GM12878 (cell line): ENCODE measurements around the gene SCYL1. TPM values are rescaled to one million over a fixed set of nuclear protein-coding genes. Genes with fewer than 3 reads are reported as not detected.
A peak's percentile ranks its signal among the peaks of the same experiment; 100 is the strongest.

Experiments
- BACH1 ChIP-seq: fragments of 450-650 bp; IDR thresholded peaks from 2 replicates; pipeline ENCODE4 v1.6.1; 2017; ENCODE audit warnings: mild to moderate bottlenecking, borderline replicate concordance
- HDAC2 ChIP-seq: fragments of 200-600 bp; sonication (generic); IDR thresholded peaks from 2 replicates; pipeline ENCODE4 v1.6.1; 2017
- IKZF2 ChIP-seq, 2 experiments: fragments of 450-650 bp; IDR thresholded peaks; 2 replicates each; pipeline ENCODE4 v1.6.1; 2017; ENCODE audit warnings: mild to moderate bottlenecking in 2 of 2, moderate library complexity in 2 of 2
- MYB ChIP-seq: fragments of 150-350 bp; IDR thresholded peaks from 2 replicates; pipeline ENCODE4 v1.6.1; 2014; ENCODE audit warnings: mild to moderate bottlenecking, low read depth, low read length, borderline replicate concordance
- NFIC ChIP-seq: IDR thresholded peaks from 2 replicates; pipeline ENCODE4 v1.6.1; 2012; ENCODE audit warnings: low read depth, mild to moderate bottlenecking, inconsistent platforms, low read length, moderate library complexity
- NFYA ChIP-seq: IDR thresholded peaks from 2 replicates; pipeline ENCODE4 v1.6.1; 2011; ENCODE audit warnings: low read depth, mild to moderate bottlenecking, low read length, improper control_type of control experiment, borderline replicate concordance
- NRF1 ChIP-seq: conservative IDR thresholded peaks from 2 replicates; pipeline ENCODE4 v1.6.1; 2011; ENCODE audit warnings: mild to moderate bottlenecking, low read depth, low read length, improper control_type of control experiment
- RAD21 ChIP-seq: IDR thresholded peaks from 2 replicates; pipeline ENCODE4 v1.6.1; 2011; ENCODE audit warnings: mild to moderate bottlenecking, low read depth, low read length, moderate library complexity; ENCODE audit not compliant: insufficient read depth
- RCOR1 ChIP-seq: conservative IDR thresholded peaks from 2 replicates; pipeline ENCODE4 v1.6.1; 2012; ENCODE audit warnings: low read depth, low read length, improper control_type of control experiment
- RFX5 ChIP-seq: IDR thresholded peaks from 2 replicates; pipeline ENCODE4 v1.6.1; 2011; ENCODE audit warnings: low read depth, low read length, improper control_type of control experiment
- SMARCA5 ChIP-seq: fragments of 450-650 bp; IDR thresholded peaks from 2 replicates; pipeline ENCODE4 v1.6.1; 2017; ENCODE audit warnings: mild to moderate bottlenecking
- SREBF2 ChIP-seq: IDR thresholded peaks from 2 replicates; pipeline ENCODE4 v1.6.1; 2012; ENCODE audit warnings: mild to moderate bottlenecking, low read length
- SRF ChIP-seq, 2 experiments: IDR thresholded peaks; 2 replicates each; pipeline ENCODE4 v1.6.1; 2011; ENCODE audit warnings: low read depth in 2 of 2, low read length in 2 of 2, mild to moderate bottlenecking in 1 of 2, moderate library complexity in 1 of 2
- TAF1 ChIP-seq: IDR thresholded peaks from 2 replicates; pipeline ENCODE4 v1.6.1; 2011; ENCODE audit warnings: mild to moderate bottlenecking, low read depth, low read length, borderline replicate concordance
- ZNF274 ChIP-seq: IDR thresholded peaks from one replicate; pipeline ENCODE4 v1.8.0; 2011; ENCODE audit not compliant: insufficient read length, insufficient read depth
- polyA plus RNA-seq, 11 experiments: library from polyadenylated mRNA; depleted of rRNA in 4 of 11; unstranded in 6 of 11; stranded (reverse) in 5 of 11; fragments of >200 nt; fragmentation: Nextera tagmentation in 4 of 11; fragmentation: Illumina TruSeq in 1 of 11; extraction: Ambion mirVana in 4 of 11; extraction: Trizol in 1 of 11; gene quantifications; 1 replicate in 1 of 11; 2 replicates in 10 of 11; pipeline versions ENCODE4 v1.2.1 to v1.2.3, GENCODE V29; 2011 to 2016; ENCODE audit warnings: inconsistent platforms in 2 of 11, missing spikeins in 2 of 11, low read depth in 1 of 11
- total RNA-seq, 4 experiments: library from RNA; depleted of rRNA in 3 of 4; stranded (reverse); fragments of >200 nt in 3 of 4; fragmentation: Illumina TruSeq in 1 of 4; extraction: Trizol in 1 of 4; gene quantifications; 2 replicates each; pipeline versions ENCODE4 v1.2.1 to v1.2.3, GENCODE V29; 2013 to 2021
- TF ChIP-seq, protein P1 (sequence below): fragments of 450-650 bp; formaldehyde crosslinking; IDR thresholded peaks from 2 replicates; pipeline ENCODE4 v1.4.0; 2022; ENCODE audit warnings: mild to moderate bottlenecking, moderate library complexity
- TF ChIP-seq, protein P2 (sequence below): IDR thresholded peaks from 2 replicates; pipeline ENCODE4 v1.6.1; 2011; ENCODE audit warnings: borderline replicate concordance, low read depth, mild to moderate bottlenecking, moderate library complexity, mixed read lengths, low read length; ENCODE audit not compliant: insufficient read depth; ENCODE audit errors: extremely low read length
- TF ChIP-seq, protein P3 (sequence below): IDR thresholded peaks from 2 replicates; pipeline ENCODE4 v1.6.1; 2012; ENCODE audit warnings: low read depth, low read length, improper control_type of control experiment
- TF ChIP-seq, protein P4 (sequence below): fragments of 450-650 bp; IDR thresholded peaks from 2 replicates; pipeline ENCODE4 v1.6.1; 2016; ENCODE audit warnings: mild to moderate bottlenecking
- TF ChIP-seq, protein P5 (sequence below): fragments of 450-650 bp; IDR thresholded peaks from 2 replicates; pipeline ENCODE4 v1.6.1; 2017; ENCODE audit warnings: mild to moderate bottlenecking
- TF ChIP-seq, protein P6 (sequence below): IDR thresholded peaks from 2 replicates; pipeline ENCODE4 v1.6.1; 2011; ENCODE audit warnings: low read depth, low read length, improper control_type of control experiment, borderline replicate concordance

SCYL1 gene
- total and polyA plus RNA-seq, 10 of the 15 experiments (the other 5 are each of a cell fraction or from before 2014, with no cell fraction given), result 0.80 to 82.7 (median 51.2) TPM

DNA sequence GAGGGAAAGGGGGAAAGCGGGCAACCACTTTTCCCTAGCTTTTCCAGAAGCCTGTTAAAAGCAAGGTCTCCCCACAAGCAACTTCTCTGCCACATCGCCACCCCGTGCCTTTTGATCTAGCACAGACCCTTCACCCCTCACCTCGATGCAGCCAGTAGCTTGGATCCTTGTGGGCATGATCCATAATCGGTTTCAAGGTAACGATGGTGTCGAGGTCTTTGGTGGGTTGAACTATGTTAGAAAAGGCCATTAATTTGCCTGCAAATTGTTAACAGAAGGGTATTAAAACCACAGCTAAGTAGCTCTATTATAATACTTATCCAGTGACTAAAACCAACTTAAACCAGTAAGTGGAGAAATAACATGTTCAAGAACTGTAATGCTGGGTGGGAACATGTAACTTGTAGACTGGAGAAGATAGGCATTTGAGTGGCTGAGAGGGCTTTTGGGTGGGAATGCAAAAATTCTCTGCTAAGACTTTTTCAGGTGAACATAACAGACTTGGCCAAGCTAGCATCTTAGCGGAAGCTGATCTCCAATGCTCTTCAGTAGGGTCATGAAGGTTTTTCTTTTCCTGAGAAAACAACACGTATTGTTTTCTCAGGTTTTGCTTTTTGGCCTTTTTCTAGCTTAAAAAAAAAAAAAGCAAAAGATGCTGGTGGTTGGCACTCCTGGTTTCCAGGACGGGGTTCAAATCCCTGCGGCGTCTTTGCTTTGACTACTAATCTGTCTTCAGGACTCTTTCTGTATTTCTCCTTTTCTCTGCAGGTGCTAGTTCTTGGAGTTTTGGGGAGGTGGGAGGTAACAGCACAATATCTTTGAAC is 19.2 kb upstream of the SCYL1 start (continued):
- TF ChIP-seq, protein P1, sequence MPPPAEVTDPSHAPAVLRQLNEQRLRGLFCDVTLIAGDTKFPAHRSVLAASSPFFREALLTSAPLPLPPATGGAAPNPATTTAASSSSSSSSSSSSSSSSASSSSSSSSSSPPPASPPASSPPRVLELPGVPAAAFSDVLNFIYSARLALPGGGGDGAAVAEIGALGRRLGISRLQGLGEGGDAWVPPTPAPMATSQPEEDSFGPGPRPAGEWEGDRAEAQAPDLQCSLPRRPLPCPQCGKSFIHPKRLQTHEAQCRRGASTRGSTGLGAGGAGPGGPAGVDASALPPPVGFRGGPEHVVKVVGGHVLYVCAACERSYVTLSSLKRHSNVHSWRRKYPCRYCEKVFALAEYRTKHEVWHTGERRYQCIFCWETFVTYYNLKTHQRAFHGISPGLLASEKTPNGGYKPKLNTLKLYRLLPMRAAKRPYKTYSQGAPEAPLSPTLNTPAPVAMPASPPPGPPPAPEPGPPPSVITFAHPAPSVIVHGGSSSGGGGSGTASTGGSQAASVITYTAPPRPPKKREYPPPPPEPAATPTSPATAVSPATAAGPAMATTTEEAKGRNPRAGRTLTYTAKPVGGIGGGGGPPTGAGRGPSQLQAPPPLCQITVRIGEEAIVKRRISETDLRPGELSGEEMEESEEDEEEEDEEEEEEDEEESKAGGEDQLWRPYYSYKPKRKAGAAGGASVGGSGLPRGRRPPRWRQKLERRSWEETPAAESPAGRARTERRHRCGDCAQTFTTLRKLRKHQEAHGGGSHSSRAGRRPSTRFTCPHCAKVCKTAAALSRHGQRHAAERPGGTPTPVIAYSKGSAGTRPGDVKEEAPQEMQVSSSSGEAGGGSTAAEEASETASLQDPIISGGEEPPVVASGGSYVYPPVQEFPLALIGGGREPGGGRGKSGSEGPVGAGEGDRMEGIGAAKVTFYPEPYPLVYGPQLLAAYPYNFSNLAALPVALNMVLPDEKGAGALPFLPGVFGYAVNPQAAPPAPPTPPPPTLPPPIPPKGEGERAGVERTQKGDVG, result 0 out of 2 replicates have a peak, but pooled peaks have one; percentile 11
- TF ChIP-seq SREBF2, result no peak
- TF ChIP-seq IKZF2 (IDR thresholded peaks at IDR 0.05), result no peak
- TF ChIP-seq, protein P2, sequence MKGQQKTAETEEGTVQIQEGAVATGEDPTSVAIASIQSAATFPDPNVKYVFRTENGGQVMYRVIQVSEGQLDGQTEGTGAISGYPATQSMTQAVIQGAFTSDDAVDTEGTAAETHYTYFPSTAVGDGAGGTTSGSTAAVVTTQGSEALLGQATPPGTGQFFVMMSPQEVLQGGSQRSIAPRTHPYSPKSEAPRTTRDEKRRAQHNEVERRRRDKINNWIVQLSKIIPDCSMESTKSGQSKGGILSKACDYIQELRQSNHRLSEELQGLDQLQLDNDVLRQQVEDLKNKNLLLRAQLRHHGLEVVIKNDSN, result no peak
- TF ChIP-seq SRF (IDR thresholded peaks at IDR 0.05; ENCODE audit: low read depth in 2 of 2, low read length in 2 of 2), result no peak
- TF ChIP-seq, protein P3, sequence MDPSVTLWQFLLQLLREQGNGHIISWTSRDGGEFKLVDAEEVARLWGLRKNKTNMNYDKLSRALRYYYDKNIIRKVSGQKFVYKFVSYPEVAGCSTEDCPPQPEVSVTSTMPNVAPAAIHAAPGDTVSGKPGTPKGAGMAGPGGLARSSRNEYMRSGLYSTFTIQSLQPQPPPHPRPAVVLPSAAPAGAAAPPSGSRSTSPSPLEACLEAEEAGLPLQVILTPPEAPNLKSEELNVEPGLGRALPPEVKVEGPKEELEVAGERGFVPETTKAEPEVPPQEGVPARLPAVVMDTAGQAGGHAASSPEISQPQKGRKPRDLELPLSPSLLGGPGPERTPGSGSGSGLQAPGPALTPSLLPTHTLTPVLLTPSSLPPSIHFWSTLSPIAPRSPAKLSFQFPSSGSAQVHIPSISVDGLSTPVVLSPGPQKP, result no peak
- TF ChIP-seq BACH1, result peak; percentile 75
- TF ChIP-seq MYB, result no peak
- TF ChIP-seq NFIC, result no peak
- TF ChIP-seq NFYA, result no peak
- TF ChIP-seq RFX5, result no peak
- TF ChIP-seq TAF1, result no peak
- no peak for TF ChIP-seq RCOR1
- TF ChIP-seq ZNF274, result no peak
- TF ChIP-seq, protein P4, sequence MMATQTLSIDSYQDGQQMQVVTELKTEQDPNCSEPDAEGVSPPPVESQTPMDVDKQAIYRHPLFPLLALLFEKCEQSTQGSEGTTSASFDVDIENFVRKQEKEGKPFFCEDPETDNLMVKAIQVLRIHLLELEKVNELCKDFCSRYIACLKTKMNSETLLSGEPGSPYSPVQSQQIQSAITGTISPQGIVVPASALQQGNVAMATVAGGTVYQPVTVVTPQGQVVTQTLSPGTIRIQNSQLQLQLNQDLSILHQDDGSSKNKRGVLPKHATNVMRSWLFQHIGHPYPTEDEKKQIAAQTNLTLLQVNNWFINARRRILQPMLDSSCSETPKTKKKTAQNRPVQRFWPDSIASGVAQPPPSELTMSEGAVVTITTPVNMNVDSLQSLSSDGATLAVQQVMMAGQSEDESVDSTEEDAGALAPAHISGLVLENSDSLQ, result no peak
- TF ChIP-seq, protein P5, sequence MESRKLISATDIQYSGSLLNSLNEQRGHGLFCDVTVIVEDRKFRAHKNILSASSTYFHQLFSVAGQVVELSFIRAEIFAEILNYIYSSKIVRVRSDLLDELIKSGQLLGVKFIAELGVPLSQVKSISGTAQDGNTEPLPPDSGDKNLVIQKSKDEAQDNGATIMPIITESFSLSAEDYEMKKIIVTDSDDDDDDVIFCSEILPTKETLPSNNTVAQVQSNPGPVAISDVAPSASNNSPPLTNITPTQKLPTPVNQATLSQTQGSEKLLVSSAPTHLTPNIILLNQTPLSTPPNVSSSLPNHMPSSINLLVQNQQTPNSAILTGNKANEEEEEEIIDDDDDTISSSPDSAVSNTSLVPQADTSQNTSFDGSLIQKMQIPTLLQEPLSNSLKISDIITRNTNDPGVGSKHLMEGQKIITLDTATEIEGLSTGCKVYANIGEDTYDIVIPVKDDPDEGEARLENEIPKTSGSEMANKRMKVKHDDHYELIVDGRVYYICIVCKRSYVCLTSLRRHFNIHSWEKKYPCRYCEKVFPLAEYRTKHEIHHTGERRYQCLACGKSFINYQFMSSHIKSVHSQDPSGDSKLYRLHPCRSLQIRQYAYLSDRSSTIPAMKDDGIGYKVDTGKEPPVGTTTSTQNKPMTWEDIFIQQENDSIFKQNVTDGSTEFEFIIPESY, result no peak
- no peak for TF ChIP-seq RAD21
- TF ChIP-seq SMARCA5, result no peak
- no peak for TF ChIP-seq NRF1
- no peak for TF ChIP-seq HDAC2
- TF ChIP-seq, protein P6, sequence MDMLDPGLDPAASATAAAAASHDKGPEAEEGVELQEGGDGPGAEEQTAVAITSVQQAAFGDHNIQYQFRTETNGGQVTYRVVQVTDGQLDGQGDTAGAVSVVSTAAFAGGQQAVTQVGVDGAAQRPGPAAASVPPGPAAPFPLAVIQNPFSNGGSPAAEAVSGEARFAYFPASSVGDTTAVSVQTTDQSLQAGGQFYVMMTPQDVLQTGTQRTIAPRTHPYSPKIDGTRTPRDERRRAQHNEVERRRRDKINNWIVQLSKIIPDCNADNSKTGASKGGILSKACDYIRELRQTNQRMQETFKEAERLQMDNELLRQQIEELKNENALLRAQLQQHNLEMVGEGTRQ, result no peak
